Measurements from ENCODE around the gene KIF21B. TPM values are rescaled to one million over a fixed set of nuclear protein-coding genes. Genes with fewer than 3 reads are reported as not detected.

KIF21B gene
- total and polyA plus RNA-seq, 9 of the 15 experiments (the other 6 are each of a cell fraction or from before 2014, with no cell fraction given), result 0.46 to 13.4 (median 5.9) TPM

DNA sequence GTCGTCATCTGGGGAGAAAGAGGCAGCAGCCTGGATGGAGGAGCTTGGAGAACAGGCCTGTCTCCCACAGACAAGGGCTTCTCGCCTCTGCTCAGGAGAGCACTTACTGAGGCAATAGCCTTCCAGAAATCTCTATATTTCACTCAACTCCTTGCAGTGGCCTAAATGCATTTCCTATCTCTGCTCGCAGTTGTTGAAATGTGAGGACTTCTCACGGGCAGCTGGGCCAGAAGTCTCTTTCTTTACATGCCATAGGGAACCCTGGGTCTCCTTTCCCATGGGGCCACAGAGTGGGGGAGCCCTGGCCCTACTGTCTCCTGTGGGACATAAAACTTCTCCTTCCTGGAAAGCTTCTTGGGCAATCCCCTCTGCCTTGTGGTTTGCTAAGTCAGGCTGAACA lies 43.5 kb upstream of the KIF21B start:
- Histone ChIP-seq H3K79me2 (ENCODE audit: control insufficient read depth, insufficient read depth, low read length) (no peaks in the 10 kb centered on the region), H3K4me1 (replicated peaks in 1 of 2; ENCODE audit: control insufficient read depth in 2 of 2, insufficient read depth in 2 of 2, low read length in 2 of 2) (no peaks in the 10 kb centered on the region), H3K27me3 (ENCODE audit: control insufficient read depth in 2 of 2, insufficient read depth in 2 of 2, low read length in 2 of 2) (peaks cover 64 to 80% of the 10 kb centered on the region in 2 experiments), H2AFZ (ENCODE audit: low read depth, low read length) (no peak overlapping the region), H3K9me3 (replicated peaks; ENCODE audit: control insufficient read depth, insufficient read depth, low read depth, low read length) (no peaks in the 10 kb centered on the region), H3K9me1 (ENCODE audit: control insufficient read depth, insufficient read depth, low read length) (peaks cover 4% of the 10 kb centered on the region), H3K9ac (ENCODE audit: insufficient read depth in 1 of 2, low read depth in 2 of 2, low read length in 2 of 2) (no peak overlapping the region), H3K36me3 (ENCODE audit: control insufficient read depth, insufficient read depth, low read length) (no peaks in the 10 kb centered on the region), H3K27ac (ENCODE audit: extremely low read depth, low read depth, low read length) (no peak overlapping the region), H3K4me3 (no peak overlapping the region), H3K4me2 (ENCODE audit: insufficient read depth, low read length) (no peak overlapping the region), H4K20me1 (replicated peaks; ENCODE audit: control insufficient read depth, insufficient read depth, low read length) (peaks cover 30% of the 10 kb centered on the region)
- in situ Hi-C loops (cut with MboI) (no loop called here), intact Hi-C loops (cut with micrococcal nuclease) (no loop called here)
- DNase-seq (ENCODE audit: extremely low read depth in 1 of 4, low spot score in 3 of 4) (no peak), ATAC-seq (no peak; the same call in 1 of the 3 replicates), FAIRE-seq (no peak)
- BruUV-seq (replicated peaks), result no TSS peak
- POLR2A ChIA-PET, result interaction anchor here (0.8 kb wide), 1 partner anchor 87 kb away, joined by 4 read pairs; no protein-coding TSS in a partner anchor
- 0% methylated on average over 4 of the region's 4 CpGs for WGBS (ENCODE audit: insufficient coverage, low coverage, missing lambda C conversion rate)
- CTCF ChIA-PET (ENCODE audit: low intra/inter-chr PET ratio), result no interaction called here
- TF ChIP-seq KDM4B (IDR thresholded peaks at IDR 0.05; ENCODE audit: borderline replicate concordance in 2 of 2, low read depth in 1 of 2) (no peak), SRSF3 (IDR thresholded peaks at IDR 0.05; ENCODE audit: insufficient read depth, low read length) (no peak), ZNF282 (CRISPR knock-in tag; IDR thresholded peaks at IDR 0.05) (no peak), ASH1L (IDR thresholded peaks at IDR 0.05; ENCODE audit: borderline replicate concordance, low read depth, partially characterized antibody) (no peak), ZBTB11 (CRISPR knock-in tag; IDR thresholded peaks at IDR 0.05) (no peak), ZNF444 (CRISPR knock-in tag; IDR thresholded peaks at IDR 0.05) (no peak)
- TF ChIP-seq, protein P1, sequence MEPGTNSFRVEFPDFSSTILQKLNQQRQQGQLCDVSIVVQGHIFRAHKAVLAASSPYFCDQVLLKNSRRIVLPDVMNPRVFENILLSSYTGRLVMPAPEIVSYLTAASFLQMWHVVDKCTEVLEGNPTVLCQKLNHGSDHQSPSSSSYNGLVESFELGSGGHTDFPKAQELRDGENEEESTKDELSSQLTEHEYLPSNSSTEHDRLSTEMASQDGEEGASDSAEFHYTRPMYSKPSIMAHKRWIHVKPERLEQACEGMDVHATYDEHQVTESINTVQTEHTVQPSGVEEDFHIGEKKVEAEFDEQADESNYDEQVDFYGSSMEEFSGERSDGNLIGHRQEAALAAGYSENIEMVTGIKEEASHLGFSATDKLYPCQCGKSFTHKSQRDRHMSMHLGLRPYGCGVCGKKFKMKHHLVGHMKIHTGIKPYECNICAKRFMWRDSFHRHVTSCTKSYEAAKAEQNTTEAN (CRISPR knock-in tag; IDR thresholded peaks at IDR 0.05), result no peak
- TF ChIP-seq, protein P2, sequence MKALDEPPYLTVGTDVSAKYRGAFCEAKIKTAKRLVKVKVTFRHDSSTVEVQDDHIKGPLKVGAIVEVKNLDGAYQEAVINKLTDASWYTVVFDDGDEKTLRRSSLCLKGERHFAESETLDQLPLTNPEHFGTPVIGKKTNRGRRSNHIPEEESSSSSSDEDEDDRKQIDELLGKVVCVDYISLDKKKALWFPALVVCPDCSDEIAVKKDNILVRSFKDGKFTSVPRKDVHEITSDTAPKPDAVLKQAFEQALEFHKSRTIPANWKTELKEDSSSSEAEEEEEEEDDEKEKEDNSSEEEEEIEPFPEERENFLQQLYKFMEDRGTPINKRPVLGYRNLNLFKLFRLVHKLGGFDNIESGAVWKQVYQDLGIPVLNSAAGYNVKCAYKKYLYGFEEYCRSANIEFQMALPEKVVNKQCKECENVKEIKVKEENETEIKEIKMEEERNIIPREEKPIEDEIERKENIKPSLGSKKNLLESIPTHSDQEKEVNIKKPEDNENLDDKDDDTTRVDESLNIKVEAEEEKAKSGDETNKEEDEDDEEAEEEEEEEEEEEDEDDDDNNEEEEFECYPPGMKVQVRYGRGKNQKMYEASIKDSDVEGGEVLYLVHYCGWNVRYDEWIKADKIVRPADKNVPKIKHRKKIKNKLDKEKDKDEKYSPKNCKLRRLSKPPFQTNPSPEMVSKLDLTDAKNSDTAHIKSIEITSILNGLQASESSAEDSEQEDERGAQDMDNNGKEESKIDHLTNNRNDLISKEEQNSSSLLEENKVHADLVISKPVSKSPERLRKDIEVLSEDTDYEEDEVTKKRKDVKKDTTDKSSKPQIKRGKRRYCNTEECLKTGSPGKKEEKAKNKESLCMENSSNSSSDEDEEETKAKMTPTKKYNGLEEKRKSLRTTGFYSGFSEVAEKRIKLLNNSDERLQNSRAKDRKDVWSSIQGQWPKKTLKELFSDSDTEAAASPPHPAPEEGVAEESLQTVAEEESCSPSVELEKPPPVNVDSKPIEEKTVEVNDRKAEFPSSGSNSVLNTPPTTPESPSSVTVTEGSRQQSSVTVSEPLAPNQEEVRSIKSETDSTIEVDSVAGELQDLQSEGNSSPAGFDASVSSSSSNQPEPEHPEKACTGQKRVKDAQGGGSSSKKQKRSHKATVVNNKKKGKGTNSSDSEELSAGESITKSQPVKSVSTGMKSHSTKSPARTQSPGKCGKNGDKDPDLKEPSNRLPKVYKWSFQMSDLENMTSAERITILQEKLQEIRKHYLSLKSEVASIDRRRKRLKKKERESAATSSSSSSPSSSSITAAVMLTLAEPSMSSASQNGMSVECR (CRISPR knock-in tag; IDR thresholded peaks at IDR 0.05), result no peak
- TF ChIP-seq, protein P3, sequence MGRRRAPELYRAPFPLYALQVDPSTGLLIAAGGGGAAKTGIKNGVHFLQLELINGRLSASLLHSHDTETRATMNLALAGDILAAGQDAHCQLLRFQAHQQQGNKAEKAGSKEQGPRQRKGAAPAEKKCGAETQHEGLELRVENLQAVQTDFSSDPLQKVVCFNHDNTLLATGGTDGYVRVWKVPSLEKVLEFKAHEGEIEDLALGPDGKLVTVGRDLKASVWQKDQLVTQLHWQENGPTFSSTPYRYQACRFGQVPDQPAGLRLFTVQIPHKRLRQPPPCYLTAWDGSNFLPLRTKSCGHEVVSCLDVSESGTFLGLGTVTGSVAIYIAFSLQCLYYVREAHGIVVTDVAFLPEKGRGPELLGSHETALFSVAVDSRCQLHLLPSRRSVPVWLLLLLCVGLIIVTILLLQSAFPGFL (CRISPR knock-in tag; IDR thresholded peaks at IDR 0.05), result no peak
